Astrocyte (in vitro differentiated cells and primary cell): Measurements from ENCODE around the gene CYTIP.

Experiments
- EZH2 ChIP-seq: IDR thresholded peaks from 2 replicates; pipeline ENCODE4 v1.6.1; 2012; ENCODE audit warnings: mild to moderate bottlenecking, low read length, inconsistent platforms; ENCODE audit not compliant: insufficient read depth
- TF ChIP-seq, protein P1 (sequence below): IDR thresholded peaks from 2 replicates; pipeline ENCODE4 v1.5.1; 2011; ENCODE audit warnings: low read depth, mild to moderate bottlenecking, inconsistent platforms, low read length, moderate library complexity; ENCODE audit not compliant: insufficient read depth

DNA sequence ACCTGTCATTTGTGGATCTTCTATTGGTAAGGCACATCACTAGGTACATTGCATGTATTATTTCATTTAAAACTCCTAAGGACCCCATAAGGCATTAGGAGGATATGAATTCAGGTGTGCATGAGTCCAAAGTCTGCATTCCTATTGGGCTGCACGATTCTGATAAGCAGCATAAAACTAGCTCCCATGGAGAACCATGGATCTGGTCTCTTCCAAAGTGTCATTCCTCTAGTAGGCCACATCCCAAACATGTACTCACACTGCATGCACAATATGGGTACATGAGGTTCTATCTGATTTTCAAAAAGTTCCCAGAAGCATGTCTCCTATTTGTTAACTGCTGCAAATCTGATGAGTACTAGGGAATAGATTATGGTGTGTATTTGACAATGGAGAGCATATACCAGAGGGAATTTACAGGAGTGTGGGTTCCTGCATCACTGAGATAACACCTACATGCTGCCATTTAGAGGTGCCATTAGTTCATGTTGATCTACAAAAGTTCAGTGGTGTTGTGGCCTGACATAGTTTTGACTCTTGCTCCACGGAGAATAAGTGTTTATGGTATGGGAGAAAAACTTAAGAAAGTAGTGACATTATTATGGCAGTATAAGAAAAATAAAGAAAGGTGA lies 11.3 kb downstream of the CYTIP start:
- TF ChIP-seq, protein P1, sequence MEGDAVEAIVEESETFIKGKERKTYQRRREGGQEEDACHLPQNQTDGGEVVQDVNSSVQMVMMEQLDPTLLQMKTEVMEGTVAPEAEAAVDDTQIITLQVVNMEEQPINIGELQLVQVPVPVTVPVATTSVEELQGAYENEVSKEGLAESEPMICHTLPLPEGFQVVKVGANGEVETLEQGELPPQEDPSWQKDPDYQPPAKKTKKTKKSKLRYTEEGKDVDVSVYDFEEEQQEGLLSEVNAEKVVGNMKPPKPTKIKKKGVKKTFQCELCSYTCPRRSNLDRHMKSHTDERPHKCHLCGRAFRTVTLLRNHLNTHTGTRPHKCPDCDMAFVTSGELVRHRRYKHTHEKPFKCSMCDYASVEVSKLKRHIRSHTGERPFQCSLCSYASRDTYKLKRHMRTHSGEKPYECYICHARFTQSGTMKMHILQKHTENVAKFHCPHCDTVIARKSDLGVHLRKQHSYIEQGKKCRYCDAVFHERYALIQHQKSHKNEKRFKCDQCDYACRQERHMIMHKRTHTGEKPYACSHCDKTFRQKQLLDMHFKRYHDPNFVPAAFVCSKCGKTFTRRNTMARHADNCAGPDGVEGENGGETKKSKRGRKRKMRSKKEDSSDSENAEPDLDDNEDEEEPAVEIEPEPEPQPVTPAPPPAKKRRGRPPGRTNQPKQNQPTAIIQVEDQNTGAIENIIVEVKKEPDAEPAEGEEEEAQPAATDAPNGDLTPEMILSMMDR: no peak
- TF ChIP-seq EZH2: no peak
